DMS53 treated with DMSO at 0.1 percent for 48 hours (cell line): ENCODE measurements around the gene COG1.
A peak's percentile ranks its signal among the peaks of the same experiment; 100 is the strongest.

Experiments
- DNase-seq: peaks from one replicate; lab custom pipeline; 2025; ENCODE audit not compliant: unreplicated experiment; lab: John Stamatoyannopoulos, UW

Gene COG1

DNA sequence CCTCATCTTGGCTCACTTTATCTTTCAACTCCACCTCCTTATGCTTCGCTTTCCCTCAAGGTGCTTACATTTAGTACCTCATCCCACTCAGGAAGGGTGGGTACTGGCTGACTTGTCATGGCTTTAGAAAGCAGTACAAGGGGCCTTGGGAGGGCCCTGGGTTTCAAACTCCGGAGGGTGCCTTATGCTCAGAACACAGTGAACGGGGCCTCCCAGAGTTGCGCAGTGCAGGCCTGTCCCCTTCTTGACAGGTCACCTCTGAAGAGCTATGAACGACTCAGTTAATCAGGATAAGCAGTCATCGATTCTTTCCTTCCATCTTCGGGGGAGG, 6.0 kb downstream of the COG1 start:
- DNase-seq, result no peak

DNA sequence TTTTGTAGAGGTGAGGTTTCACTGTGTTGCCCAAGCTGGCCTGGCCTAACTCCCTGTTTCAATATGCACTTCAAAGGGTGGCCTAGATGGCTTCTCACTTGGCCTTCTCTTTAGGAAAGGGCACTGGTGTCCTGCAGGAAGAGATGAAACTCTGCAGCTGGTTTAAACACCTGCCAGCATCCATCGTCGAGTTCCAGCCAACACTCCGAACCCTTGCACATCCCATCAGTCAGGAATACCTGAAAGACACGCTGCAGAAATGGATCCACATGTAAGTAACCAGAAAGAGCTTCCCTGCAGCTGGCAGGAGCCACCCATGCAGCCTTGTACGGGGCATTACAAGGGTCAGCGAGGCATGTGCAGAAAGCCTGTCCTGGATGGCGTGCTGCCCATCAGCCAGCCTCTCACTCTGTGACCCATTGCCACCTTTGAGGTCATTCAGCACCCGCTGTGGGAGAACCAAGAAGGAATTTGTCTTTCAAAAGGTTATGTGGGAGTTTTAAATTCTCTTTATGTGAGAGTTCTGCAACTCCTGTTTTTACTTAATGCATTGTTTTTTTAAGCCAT, 7.0 kb downstream of the COG1 start:
- no peak for DNase-seq

DNA sequence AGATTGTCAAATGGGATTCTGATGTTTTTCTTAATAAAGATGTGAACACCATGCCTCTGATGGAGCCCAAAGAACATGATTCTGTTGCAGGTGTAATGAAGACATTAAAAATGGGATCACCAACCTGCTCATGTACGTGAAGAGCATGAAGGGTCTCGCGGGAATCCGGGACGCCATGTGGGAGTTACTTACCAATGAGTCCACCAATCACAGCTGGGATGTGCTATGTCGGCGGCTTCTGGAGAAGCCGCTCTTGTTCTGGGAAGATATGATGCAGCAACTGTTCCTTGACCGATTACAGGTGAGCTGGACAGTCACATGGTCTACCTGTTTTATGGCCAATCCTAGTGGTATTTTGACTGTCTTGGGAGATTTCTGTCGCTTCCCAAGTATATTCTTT, 7.6 kb downstream of the COG1 start:
- DNase-seq, result no peak

DNA sequence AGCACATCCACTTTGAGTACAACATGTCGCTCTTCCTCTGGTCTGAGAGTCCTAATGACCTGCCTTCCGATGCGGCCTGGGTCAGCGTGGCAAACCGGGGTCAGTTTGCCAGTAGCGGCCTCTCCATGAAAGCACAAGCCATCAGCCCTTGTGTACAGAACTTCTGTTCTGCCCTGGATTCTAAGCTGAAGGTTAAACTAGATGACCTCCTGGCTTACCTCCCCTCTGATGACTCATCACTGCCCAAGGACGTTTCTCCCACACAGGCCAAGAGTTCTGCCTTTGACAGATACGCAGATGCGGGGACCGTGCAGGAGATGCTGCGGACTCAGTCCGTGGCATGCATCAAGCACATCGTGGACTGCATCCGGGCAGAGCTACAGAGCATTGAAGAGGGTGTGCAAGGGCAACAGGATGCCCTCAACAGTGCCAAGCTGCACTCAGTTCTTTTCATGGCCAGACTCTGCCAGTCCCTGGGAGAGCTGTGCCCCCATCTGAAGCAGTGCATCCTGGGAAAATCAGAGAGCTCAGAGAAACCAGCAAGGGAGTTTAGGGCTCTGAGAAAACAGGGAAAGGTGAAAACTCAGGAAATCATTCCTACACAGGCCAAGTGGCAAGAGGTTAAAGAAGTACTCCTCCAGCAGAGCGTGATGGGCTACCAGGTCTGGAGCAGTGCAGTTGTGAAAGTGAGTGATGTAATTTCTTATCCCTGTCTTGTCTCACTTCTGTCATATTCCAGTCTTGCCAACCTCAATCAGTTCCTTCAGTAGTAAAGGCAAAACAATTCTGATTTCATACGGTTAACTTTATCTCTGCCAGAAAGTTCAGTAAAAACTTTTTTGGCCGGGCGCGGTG, 8.6 kb downstream of the COG1 start:
- DNase-seq, result no peak

DNA sequence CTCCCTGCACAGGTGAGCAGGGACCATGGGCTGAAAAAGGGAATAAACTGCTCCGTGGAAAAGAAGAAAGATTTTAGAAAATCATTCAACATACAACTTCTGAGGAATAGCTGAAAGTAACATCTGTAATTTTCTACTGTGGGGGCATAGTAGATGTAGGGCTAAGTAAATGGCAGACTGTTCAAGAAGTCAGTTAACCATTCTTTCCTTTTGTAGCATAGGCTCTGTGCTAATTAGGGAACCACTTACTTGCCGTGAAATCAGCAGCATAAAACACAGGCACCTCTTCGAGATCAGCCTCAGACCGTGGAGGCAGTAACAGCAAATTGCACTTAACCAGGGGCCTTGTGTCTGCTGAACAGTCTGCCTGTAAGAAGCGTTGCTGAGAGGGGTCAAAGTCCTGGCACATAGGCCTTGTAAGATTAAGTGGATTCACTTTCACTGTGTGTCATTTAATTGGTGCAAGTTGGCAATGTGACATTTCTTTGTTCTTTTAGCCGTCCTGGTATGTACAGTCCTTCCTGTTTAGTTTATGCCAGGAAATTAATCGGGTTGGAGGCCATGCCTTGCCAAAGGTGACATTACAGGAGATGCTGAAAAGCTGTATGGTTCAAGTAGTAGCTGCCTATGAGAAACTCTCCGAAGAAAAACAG, 10.4 kb downstream of the COG1 start:
- peak; percentile 93 for DNase-seq

DNA sequence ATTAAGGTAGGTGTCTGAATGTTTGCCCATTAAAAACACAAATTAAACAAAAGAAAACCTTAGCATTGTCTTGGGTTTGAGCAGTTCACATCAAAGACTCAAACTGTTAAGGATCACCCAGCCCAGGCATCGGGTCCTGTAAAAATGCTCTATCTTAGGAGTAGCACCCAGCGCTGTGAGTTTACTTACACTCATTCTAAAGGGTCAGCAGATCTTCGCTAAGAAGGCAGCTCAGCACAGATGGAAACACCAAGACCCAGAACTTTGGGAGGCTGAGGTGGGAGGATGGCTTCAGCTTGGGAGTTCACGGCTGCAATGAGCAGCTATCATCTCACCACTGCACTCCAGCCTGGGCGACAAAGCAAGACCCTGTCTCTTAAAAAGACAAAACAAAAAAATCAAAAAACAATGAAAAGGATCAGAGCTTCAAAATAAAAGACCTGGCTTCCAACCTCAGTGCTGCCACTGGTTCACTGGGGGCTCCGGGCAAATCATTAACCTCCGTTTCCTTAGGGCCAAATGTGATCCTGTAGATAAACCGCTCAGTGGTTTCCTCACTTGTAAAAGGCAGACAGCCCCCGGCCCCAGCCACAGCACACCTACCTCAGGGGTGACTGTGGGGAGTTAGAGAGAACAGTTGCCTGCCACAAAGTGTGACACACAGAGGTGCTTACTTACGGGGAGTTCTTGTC, 11.1 kb downstream of the COG1 start:
- peak; percentile 48 for DNase-seq

DNA sequence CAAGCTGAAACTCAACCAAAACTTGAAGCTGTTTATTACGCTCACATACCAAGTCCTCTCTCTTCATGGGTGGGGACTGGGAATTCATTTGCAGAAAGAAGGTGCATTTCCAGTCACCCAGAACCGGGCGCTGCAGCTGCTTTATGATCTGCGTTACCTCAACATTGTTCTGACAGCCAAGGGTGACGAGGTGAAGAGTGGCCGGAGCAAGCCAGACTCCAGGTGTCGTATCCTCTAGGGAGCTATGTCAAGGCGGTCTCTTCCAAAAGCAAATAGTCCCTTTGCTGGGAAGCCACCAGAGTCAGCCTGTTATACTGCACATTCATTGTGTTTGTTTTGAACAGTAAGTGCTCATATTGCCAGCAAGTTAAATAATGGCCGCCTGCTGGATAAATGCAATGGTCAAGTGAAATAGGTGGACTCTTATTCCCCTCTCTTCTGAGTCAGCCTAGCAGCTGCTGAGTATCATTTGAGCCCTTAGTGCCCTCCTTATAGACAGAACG, 12.7 kb downstream of the COG1 start:
- peak; percentile 97 for DNase-seq

DNA sequence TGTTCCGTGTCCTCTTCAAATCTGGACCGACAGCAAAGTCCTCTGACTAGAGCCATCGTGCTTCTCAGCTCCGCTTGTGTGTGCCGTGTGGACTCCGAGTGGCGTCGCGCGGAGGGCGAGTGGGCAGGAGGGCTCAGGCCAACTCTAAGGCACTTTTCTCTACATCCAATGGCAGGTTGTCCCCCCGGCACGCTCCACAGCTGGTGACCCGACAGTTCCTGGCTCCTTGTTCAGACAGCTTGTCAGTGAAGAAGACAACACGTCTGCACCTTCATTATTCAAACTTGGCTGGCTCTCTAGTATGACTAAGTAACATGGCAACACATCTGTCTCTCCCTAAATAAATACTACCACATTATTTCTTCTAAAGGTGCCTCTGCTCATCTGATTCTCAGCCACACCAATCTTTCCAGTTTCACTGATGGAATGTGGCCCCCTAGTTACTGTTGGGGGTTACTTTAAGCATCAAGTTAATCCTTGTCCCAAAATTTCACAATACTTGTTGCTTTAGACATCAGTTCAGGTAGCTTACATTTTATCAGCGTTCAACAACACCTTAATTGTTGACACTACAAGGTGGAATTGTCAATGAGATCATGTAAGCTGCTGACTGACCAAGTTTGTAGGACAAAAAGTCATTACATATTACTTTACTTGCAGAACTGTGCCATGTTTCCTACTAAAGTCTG, 15.4 kb downstream of the COG1 start:
- no peak for DNase-seq

DNA sequence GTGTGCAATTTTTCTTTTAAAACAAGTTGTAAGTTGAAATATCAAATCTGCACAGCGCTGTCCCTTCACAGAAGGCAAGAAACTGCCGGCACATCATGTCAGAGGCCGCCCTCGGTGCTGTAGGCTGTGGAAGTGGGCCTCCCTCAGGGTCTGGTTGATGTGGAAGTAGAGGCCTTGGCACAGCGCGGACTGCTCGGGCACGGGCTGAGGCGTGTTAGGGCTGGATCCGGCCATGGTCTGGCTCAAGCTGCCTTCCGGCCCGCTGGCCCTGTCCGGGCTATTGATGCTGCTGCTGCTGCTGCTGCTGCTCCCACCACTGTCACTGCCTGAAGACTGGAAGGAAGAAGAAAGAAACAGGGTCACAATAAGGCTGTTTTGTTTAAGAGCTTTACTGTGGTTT, 16.6 kb downstream of the COG1 start:
- no peak for DNase-seq

DNA sequence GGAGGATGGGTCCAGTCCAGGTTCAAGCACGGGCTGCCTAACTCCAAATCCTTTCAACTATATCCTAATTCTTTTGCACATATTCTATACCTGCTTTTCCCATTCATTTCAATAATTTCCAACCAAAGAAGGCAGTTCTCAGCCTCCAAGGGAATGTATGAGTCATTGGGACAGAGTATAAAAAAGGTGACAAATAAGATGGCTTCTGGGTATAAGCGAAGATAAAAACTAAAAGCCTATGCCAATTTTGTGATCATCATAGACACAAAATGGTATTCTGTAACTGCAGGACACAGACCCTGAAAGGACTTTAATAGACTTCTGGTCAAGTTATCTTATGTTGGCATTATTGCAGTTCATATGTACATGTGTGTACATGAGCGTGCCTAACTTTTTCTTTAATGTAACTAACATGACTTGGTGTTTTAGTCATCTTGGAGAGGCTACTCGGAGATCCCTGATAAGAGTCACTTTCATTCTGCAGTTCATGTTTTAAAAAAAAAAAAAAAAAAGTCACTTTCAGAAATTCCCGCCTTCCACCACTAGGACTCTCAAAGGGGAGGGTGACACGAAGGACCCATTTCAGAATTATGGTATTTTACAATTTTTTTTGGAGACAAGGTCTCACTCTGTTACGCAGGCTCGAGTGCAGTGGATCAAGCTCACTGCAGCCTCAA, 17.3 kb downstream of the COG1 start:
- DNase-seq, result no peak

DNA sequence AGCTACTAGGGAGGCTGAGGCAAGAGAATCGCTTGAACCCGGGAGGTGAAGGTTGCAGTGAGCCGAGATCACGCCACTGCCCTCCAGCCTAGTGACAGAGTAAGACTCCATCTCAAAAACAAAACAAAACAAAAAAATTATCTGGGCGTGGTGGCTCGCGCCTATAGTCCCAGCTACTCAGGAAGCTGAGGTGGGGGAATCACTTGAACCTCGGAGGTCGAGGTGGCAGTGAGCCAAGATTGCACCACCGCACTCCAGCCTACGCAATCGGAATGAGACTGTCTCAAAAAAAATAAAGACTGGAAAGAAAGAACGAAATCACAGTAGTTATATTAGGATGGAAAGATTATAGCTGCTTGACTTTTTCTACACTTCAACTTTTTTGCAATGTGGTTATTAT, 18.9 kb downstream of the COG1 start:
- DNase-seq, result no peak

DNA sequence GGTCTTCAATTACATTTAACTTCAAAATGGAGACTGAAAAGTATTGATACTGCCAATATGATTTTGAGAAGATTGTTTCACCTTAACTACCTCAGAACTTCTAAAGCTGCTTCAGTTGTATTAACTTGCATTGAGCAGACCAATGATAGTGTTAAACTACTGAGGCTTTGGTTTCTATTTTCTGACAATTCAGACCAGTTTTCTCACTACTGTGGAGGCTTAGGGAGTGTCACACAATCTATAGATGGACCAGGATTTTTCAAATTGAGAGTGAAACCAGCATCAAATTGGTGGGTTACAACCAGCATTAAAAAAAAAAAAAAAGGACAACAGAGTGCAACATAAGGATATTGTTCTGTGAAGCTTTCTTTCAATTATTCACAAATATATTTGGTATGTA, 21.2 kb downstream of the COG1 start:
- no peak for DNase-seq

DNA sequence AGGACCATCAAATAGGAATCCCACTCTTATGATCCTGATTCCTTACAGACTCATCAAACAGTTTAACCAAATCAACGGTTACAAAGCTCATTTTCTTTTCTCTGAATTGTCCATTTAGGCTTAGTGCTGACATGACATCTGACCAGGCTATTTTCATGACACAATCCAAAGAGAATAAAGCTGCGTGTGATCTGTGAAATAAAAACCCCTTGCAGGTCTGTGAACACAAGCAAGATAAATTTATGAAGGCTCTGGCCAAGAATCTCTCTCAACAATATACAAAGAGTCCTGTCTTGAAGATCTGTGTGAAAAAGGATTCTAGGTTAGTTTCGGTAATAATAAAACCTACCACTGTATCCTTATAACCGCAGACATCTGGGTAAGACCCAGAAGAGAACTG, 22.0 kb downstream of the COG1 start:
- no peak for DNase-seq

DNA sequence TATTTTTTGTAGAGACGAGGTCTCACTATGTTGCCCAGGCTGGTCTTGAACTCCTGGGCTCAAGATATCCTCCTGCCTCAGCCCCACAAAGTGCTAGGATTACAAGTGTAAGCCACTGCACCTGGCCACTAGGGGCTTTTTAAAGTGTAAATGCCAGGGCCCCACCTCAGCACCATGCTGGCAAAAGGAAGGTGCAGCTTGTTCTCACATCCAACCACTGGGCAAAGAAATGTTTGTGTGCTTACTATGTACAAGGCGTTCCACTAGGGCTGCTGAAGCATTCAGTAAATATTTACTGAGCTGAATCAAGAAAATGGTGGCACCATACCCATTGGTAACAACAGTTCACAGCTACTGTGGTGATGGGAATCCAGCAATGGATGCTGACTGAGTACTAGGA, 22.6 kb downstream of the COG1 start:
- peak; percentile 88 for DNase-seq

DNA sequence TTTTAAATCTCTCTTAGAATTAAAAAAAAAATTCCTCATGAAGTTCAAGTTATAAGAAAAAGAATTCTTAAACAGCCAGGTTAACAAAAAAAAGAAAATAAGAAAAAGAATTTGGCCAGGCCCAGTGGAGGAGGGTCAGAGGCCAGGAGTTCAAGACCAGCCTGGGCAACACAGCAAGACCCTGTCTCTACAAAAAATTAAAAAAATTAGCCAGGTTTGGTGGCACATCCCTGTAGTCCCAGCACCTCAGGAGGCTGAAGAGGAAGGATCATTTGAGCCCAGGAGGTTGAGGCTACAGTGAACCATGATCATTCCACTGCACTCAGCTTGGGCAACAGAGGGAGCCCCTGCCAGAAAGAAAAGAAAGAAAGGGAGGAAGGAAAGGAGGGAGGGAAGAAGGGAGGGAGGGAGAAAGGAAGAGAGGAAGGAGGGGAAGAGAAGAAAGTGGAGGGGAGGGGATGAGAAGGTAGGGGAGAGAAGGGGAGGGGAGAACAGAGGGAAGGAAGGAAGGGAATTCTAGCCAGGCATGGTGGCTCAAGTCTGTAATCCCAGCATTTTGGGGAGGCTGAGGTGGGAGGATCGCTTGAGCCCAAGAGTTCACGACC, 30.9 kb downstream of the COG1 start:
- no peak for DNase-seq

DNA sequence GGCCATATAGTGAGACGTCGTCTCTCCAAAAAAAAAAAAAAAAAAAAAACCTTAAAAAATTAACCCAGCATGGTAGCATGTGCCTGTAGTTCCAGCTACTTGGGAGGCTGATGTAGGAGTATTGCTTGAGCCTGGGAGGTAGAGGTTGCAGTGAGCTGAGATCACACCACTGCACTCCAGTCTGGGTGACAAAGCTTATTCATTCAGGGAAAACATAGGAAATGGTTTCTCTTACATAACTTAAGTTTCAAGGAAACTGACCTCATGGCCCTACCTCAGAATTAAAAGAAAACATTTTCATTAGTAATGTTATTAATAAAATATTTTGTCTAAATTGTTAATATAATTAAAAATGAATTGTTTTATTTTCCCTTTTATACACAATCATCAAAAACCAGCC, 31.4 kb downstream of the COG1 start:
- no peak for DNase-seq

DNA sequence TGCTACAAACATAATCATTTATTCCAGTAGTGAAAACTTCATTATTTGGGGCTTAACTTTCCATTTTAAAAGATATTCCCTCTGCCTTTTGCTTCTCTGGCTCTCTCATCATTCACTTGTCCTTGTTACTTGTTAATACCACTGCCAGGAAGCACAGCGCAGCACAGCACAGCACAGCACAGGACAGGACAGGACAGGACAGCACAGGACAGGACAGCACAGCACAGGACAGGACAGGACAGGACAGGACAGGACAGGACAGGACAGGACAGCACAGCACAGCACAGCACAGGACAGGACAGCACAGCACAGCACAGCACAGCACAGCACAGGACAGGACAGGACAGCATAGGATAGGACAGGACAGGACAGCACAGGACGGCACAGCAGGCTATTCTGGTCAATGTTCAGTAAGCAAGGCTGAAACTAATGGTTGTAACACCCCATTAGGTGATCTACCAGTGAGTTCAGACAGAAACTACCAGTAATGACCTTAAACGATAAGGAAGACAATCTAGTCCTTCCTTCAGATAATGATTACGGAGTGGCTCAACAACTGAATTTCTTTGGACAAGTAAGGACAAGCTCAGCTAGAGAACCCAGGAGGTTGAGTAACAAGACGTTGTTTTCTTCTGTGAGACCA, 31.9 kb downstream of the COG1 start:
- DNase-seq, result no peak

DNA sequence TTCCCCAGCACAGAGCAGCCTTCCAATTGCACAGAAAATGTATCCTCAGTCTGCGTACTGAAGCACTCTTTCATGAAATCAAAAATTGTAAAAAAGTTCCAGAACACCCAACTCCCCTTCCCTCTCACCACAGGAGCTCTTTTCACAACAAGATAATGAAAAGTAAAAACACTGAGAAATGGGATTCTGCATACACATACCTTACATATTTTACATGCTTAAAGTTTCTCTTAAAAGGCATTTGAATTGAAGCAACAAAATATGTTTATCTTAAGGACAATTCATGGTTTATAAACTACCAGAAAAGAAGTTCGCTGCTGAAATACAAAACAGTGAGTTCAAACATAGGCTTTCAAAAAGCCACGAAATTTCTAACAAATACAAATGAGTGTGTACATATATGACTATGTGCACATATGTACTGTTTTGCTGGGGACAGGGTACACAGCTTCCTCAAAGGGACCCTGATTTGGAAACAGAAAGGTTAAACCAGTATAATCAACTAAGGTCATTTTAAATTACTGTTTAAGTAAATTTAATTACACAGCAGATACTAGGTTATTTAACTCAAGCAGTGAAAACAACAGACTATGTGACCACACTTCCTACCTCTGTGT, 33.8 kb downstream of the COG1 start:
- no peak for DNase-seq

DNA sequence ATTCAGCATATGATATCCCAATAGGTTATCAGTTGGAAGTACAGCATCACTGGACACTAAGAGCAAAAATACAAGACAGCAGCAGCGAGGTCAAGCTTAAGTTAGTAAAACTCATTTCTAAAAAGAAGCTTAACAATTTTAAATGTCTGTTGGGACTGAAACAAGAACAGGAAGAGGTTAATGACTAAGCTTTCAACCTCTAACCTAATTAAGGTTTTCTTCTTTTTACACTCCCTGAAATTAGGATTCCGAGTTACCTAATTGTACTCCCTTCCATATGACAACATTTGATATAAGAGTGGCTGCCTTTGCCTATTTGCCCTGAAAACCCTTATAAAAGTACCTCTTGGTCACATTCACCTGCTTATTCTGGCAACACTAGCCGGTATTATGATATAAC, 34.5 kb downstream of the COG1 start:
- no peak for DNase-seq
